ENCODE measurements around the gene FBXW11. TPM values are rescaled to one million over a fixed set of nuclear protein-coding genes. Genes with fewer than 3 reads are reported as not detected.

FBXW11 gene
- total RNA-seq, 4 donors from 2014 or later = 22.8 to 44.8 (median 40.3) TPM

- Histone ChIP-seq H3K9me3 (no peaks in the 10 kb centered on the region), H3K27ac (no peak overlapping the region), H3K36me3 (no peaks in the 10 kb centered on the region), H3K27me3 (no peaks in the 10 kb centered on the region), H3K4me1 (no peaks in the 10 kb centered on the region), H3K4me3 (no peak overlapping the region)
- DNase-seq = no peak
- 92% methylated on average over 5 of the region's 5 CpGs; no CpG with 5 or more reads in 1 of the 2 donors for WGBS, 2 donors (ENCODE audit: low coverage in 1 of 2)
- intact Hi-C loops (cut with DNase I; ENCODE audit: low total_unique reads) = no loop called here
- in situ Hi-C loops (cut with MboI; ENCODE audit: low pct_ligation_motif_present in 1 of 4, low pct_unique_long_range_greater_than_20kb in 1 of 4, low sequenced_read_pairs in 3 of 4) = no loop called here
- TF ChIP-seq POLR2A (IDR thresholded peaks at IDR 0.05) (no peak), POLR2AphosphoS5 (IDR thresholded peaks at IDR 0.05) (no peak), EP300 (IDR thresholded peaks at IDR 0.05; ENCODE audit: low read depth) (no peak)
Measured at GRCh38 chr5:171848486-171848885, 158.0 kb downstream of the FBXW11 start.

- in situ Hi-C loops (cut with MboI; ENCODE audit: low pct_ligation_motif_present in 1 of 4, low pct_unique_long_range_greater_than_20kb in 1 of 4, low sequenced_read_pairs in 3 of 4) = no loop called here
- H3K27ac ChIP-seq = no peak overlapping the region
- no peak for DNase-seq
- no peak overlapping the region for H3K4me3 ChIP-seq
- H3K36me3 ChIP-seq = no peaks in the 10 kb centered on the region
- intact Hi-C loops (cut with DNase I; ENCODE audit: low total_unique reads) = no loop called here
- no peaks in the 10 kb centered on the region for H3K27me3 ChIP-seq
- no peaks in the 10 kb centered on the region for H3K9me3 ChIP-seq
- H3K4me1 ChIP-seq = no peaks in the 10 kb centered on the region
- TF ChIP-seq POLR2A (IDR thresholded peaks at IDR 0.05) (no peak), POLR2AphosphoS5 (IDR thresholded peaks at IDR 0.05) (no peak)
- WGBS, 2 donors (ENCODE audit: low coverage in 1 of 2) = 84% methylated on average over 15 of the region's 15 CpGs; no CpG with 5 or more reads in 1 of the 2 donors
Measured at GRCh38 chr5:171848006-171848405, 158.4 kb downstream of the FBXW11 start.

GRCh38 chr5:171847026-171847425, 159.4 kb downstream of the FBXW11 start:
- Histone ChIP-seq H3K4me1 (peaks cover 0 to 1% (median 0%) of the 10 kb centered on the region in 4 donors), H3K36me3 (no peaks in the 10 kb centered on the region), H3K4me3 (no peak overlapping the region), H3K9me3 (no peaks in the 10 kb centered on the region), H3K27me3 (no peaks in the 10 kb centered on the region), H3K27ac (no peak overlapping the region)
- in situ Hi-C loops (cut with MboI; ENCODE audit: low pct_ligation_motif_present in 1 of 4, low pct_unique_long_range_greater_than_20kb in 1 of 4, low sequenced_read_pairs in 3 of 4) = no loop called here
- no peak for DNase-seq
- 98 to 100% methylated on average over 1 to 3 of the region's 3 CpGs for WGBS, 2 donors (ENCODE audit: low coverage in 1 of 2)
- TF ChIP-seq EP300 (IDR thresholded peaks at IDR 0.05; ENCODE audit: low read depth) (no peak), POLR2AphosphoS5 (IDR thresholded peaks at IDR 0.05) (no peak), POLR2A (IDR thresholded peaks at IDR 0.05) (no peak), CTCF (IDR thresholded peaks at IDR 0.05) (no peak)
- intact Hi-C loops (cut with DNase I; ENCODE audit: low total_unique reads) = no loop called here

- Histone ChIP-seq H3K4me1 (peaks cover 0 to 2% (median 0%) of the 10 kb centered on the region in 4 donors), H3K36me3 (no peaks in the 10 kb centered on the region), H3K4me3 (no peak overlapping the region), H3K27ac (no peak overlapping the region), H3K9me3 (no peaks in the 10 kb centered on the region), H3K27me3 (no peaks in the 10 kb centered on the region)
- intact Hi-C loops (cut with DNase I; ENCODE audit: low total_unique reads) = no loop called here
- in situ Hi-C loops (cut with MboI; ENCODE audit: low pct_ligation_motif_present in 1 of 4, low pct_unique_long_range_greater_than_20kb in 1 of 4, low sequenced_read_pairs in 3 of 4) = no loop called here
- no peak for TF ChIP-seq POLR2A (IDR thresholded peaks at IDR 0.05)
- TF ChIP-seq CTCF (IDR thresholded peaks at IDR 0.05) = no peak
- TF ChIP-seq EP300 (IDR thresholded peaks at IDR 0.05; ENCODE audit: low read depth) = no peak
- TF ChIP-seq POLR2AphosphoS5 (IDR thresholded peaks at IDR 0.05) = no peak
- 87% methylated on average over 8 of the region's 10 CpGs; no CpG with 5 or more reads in 1 of the 2 donors for WGBS, 2 donors (ENCODE audit: low coverage in 1 of 2)
- no peak for DNase-seq
Measured at GRCh38 chr5:171846323-171846722, 160.1 kb downstream of the FBXW11 start.

GRCh38 chr5:171845857-171846256, 160.6 kb downstream of the FBXW11 start:
- DNase-seq = no peak
- Histone ChIP-seq H3K36me3 (no peaks in the 10 kb centered on the region), H3K9me3 (no peaks in the 10 kb centered on the region), H3K4me3 (no peak overlapping the region), H3K4me1 (peaks cover 0 to 2% (median 0%) of the 10 kb centered on the region in 4 donors), H3K27me3 (no peaks in the 10 kb centered on the region), H3K27ac (no peak overlapping the region)
- TF ChIP-seq CTCF (IDR thresholded peaks at IDR 0.05) = no peak
- TF ChIP-seq POLR2AphosphoS5 (IDR thresholded peaks at IDR 0.05) = no peak
- no peak for TF ChIP-seq EP300 (IDR thresholded peaks at IDR 0.05; ENCODE audit: low read depth)
- TF ChIP-seq POLR2A (IDR thresholded peaks at IDR 0.05) = no peak
- intact Hi-C loops (cut with DNase I; ENCODE audit: low total_unique reads) (no loop called here), in situ Hi-C loops (cut with MboI; ENCODE audit: low pct_ligation_motif_present in 1 of 4, low pct_unique_long_range_greater_than_20kb in 1 of 4, low sequenced_read_pairs in 3 of 4) (no loop called here)
- WGBS, 2 donors (ENCODE audit: low coverage in 1 of 2) = 77% methylated on average over 3 of the region's 3 CpGs; no CpG with 5 or more reads in 1 of the 2 donors

Data from transverse colon (tissue), 4 donors.